ENCODE data around the gene HADHB. TPM values are rescaled to one million over a fixed set of nuclear protein-coding genes. Genes with fewer than 3 reads are reported as not detected.
"Not testable (repeated sequence)": the region's sequence is repeated elsewhere in the genome, so short reads cannot be mapped to it uniquely, and the experiment has no call there.

Gene HADHB
- total RNA-seq, 1 donor from 2014 or later = 101 TPM

DNA sequence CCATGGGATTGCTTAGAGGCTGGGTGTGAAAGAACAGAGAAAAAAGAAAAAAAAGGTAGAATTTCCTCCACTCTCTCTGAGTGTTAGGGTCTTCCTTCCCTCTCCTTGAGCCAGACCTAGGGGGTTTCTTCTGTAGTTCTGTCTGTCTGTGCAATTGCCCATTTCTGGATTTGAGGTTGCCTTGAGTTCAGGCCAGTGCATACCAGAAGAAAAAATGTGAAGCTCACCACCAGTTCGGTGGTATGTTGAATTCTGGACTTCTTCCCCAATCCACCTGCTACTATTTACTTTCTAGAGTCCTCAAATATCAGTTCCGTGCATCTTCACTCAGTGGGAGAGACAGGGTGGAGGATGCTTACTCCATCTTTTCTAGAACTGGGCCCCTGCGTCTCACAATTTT lies 85.9 kb downstream of the HADHB start:
- Mint-ChIP-seq H3K4me3 (ENCODE audit: unreplicated experiment) (no peak overlapping the region), H3K27ac (ENCODE audit: unreplicated experiment) (no peak overlapping the region), H3K9me3 (ENCODE audit: unreplicated experiment) (no peaks in the 10 kb centered on the region), H3K4me1 (ENCODE audit: unreplicated experiment) (peaks cover 6% of the 10 kb centered on the region), H3K36me3 (ENCODE audit: low read depth, unreplicated experiment) (no peaks in the 10 kb centered on the region), H3K27me3 (ENCODE audit: unreplicated experiment) (no peaks in the 10 kb centered on the region)
- no peak for DNase-seq (ENCODE audit: low spot score)
- TF ChIP-seq, protein P1, sequence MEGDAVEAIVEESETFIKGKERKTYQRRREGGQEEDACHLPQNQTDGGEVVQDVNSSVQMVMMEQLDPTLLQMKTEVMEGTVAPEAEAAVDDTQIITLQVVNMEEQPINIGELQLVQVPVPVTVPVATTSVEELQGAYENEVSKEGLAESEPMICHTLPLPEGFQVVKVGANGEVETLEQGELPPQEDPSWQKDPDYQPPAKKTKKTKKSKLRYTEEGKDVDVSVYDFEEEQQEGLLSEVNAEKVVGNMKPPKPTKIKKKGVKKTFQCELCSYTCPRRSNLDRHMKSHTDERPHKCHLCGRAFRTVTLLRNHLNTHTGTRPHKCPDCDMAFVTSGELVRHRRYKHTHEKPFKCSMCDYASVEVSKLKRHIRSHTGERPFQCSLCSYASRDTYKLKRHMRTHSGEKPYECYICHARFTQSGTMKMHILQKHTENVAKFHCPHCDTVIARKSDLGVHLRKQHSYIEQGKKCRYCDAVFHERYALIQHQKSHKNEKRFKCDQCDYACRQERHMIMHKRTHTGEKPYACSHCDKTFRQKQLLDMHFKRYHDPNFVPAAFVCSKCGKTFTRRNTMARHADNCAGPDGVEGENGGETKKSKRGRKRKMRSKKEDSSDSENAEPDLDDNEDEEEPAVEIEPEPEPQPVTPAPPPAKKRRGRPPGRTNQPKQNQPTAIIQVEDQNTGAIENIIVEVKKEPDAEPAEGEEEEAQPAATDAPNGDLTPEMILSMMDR (IDR thresholded peaks at IDR 0.05; ENCODE audit: unreplicated experiment) = no peak

DNA sequence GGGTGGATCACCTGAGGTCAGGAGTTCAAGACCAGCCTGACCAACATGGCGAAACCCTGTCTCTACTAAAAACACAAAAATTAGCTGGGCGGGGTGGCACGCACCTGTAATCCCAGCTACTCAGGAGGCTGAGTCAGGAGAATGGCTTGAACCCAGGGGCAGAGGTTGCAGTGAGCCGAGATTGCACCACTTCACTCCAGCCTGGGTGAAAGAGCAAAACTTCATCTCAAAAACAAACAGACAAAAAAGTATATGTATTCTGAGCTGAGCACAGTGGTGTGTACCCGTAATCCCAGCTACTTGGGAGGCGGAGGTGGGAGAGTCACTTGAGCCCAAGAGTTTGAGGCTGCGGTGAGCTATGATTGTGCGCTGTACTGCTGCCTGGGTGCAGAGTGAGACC lies 86.6 kb downstream of the HADHB start:
- peaks cover 10% of the 10 kb centered on the region for H3K4me1 Mint-ChIP-seq (ENCODE audit: unreplicated experiment)
- H3K4me3 Mint-ChIP-seq (ENCODE audit: unreplicated experiment); DNase-seq (ENCODE audit: low spot score); H3K9me3 Mint-ChIP-seq (ENCODE audit: unreplicated experiment); H3K27me3 Mint-ChIP-seq (ENCODE audit: unreplicated experiment); H3K36me3 Mint-ChIP-seq (ENCODE audit: low read depth, unreplicated experiment); H3K27ac Mint-ChIP-seq (ENCODE audit: unreplicated experiment): not testable (repeated sequence)

DNA sequence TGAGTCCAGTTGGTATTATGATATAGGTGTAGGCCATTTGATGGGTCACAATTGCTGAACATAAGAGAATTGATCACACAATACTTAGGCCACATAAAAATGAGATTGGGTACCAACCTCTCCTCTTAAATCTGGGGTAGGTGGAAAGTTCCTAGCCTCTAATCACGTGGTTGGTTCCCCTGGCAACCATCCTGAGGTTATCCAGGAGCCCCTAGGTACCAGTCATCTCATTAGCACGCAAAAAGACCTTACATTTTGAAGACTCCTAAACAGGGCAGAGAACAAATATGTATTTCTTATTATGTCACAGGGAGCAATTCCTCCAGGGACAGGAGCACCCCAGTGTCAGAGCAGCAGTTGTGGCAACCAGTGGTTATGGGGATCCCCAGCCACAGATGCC lies 88.6 kb downstream of the HADHB start:
- Mint-ChIP-seq H3K36me3 (ENCODE audit: low read depth, unreplicated experiment) (no peaks in the 10 kb centered on the region), H3K27ac (ENCODE audit: unreplicated experiment) (no peak overlapping the region), H3K4me3 (ENCODE audit: unreplicated experiment) (no peak overlapping the region), H3K4me1 (ENCODE audit: unreplicated experiment) (peaks cover 5% of the 10 kb centered on the region), H3K9me3 (ENCODE audit: unreplicated experiment) (no peaks in the 10 kb centered on the region), H3K27me3 (ENCODE audit: unreplicated experiment) (peaks cover 3% of the 10 kb centered on the region)
- no peak for DNase-seq (ENCODE audit: low spot score)
- TF ChIP-seq, protein P1 (IDR thresholded peaks at IDR 0.05; ENCODE audit: unreplicated experiment) = no peak

DNA sequence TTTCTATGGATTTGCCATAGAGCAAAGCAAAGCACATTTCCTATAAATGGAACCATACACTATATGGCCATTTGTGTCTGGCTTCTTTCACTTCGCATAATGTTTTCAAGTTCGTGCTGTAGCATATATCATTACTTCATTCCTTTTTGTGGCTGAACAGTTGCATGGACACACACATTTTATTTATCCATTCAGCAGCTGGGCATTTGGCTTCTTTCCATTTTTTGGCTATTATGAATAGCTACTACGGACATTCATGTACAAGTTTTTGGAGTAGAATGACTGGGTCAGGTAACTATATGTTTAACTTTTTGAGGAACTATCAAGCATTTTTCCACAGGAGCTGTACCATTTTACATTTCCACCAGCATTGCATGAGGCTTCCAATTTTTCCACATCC lies 90.5 kb downstream of the HADHB start:
- no peaks in the 10 kb centered on the region for H3K36me3 Mint-ChIP-seq (ENCODE audit: low read depth, unreplicated experiment)
- no peak for DNase-seq (ENCODE audit: low spot score)

DNA sequence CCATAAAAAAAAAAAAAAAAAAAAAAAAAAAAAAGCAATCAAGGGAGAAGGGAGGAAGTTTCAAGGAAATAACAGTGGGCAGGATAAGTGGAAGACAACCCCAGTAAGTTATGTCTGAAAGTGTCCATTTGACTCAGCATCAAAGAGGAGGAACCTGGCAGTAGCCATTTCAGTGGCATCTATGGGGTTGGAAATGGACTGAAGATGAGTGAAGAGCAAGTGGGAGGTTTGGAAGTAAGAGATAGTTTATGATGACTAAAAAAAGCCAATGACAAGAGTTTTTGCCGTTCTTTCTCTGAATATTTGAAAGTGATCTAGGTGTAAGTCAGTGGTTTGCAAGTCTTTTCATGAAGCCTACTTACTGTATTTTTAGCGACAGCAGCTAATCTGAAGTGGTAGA lies 92.0 kb downstream of the HADHB start:
- Mint-ChIP-seq H3K27me3 (ENCODE audit: unreplicated experiment) (peaks cover 3% of the 10 kb centered on the region), H3K4me1 (ENCODE audit: unreplicated experiment) (peaks cover 5% of the 10 kb centered on the region), H3K4me3 (ENCODE audit: unreplicated experiment) (no peak overlapping the region), H3K36me3 (ENCODE audit: low read depth, unreplicated experiment) (no peaks in the 10 kb centered on the region), H3K27ac (ENCODE audit: unreplicated experiment) (no peak overlapping the region), H3K9me3 (ENCODE audit: unreplicated experiment) (no peaks in the 10 kb centered on the region)
- no peak for DNase-seq (ENCODE audit: low spot score)
- TF ChIP-seq, protein P1 (IDR thresholded peaks at IDR 0.05; ENCODE audit: unreplicated experiment) = no peak

More for the DNA sequence above, 90.5 kb downstream of the HADHB start:
- peaks cover 3% of the 10 kb centered on the region for H3K27me3 Mint-ChIP-seq (ENCODE audit: unreplicated experiment)
- H3K4me1 Mint-ChIP-seq (ENCODE audit: unreplicated experiment) = peaks cover 5% of the 10 kb centered on the region
- H3K4me3 Mint-ChIP-seq (ENCODE audit: unreplicated experiment) = no peak overlapping the region
- H3K9me3 Mint-ChIP-seq (ENCODE audit: unreplicated experiment) = no peaks in the 10 kb centered on the region
- H3K27ac Mint-ChIP-seq (ENCODE audit: unreplicated experiment) = no peak overlapping the region
- TF ChIP-seq, protein P1 (IDR thresholded peaks at IDR 0.05; ENCODE audit: unreplicated experiment) = no peak

DNA sequence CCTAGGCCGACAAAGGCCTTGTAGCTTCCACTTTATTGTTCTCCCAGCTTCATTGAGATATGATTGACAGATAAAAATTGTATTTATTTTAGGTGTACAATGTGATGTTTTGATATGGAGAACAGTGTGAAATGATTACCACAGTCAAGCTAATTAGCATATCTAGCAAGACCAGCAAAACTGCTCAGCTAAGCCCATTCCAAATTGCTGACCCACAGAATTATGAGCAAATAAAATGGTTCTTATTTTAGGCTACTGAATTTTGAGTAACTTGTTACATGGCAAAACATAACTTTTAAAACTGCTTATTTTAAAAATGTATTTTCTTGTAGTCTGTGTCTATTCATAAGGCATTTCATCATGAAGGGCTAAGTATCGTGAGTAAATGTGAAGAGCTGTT lies 92.6 kb downstream of the HADHB start:
- DNase-seq (ENCODE audit: low spot score) = no peak
- H3K36me3 Mint-ChIP-seq (ENCODE audit: low read depth, unreplicated experiment) = no peaks in the 10 kb centered on the region
- no peak overlapping the region for H3K27ac Mint-ChIP-seq (ENCODE audit: unreplicated experiment)
- H3K27me3 Mint-ChIP-seq (ENCODE audit: unreplicated experiment) = peaks cover 3% of the 10 kb centered on the region
- H3K9me3 Mint-ChIP-seq (ENCODE audit: unreplicated experiment) = no peaks in the 10 kb centered on the region
- TF ChIP-seq, protein P1 (IDR thresholded peaks at IDR 0.05; ENCODE audit: unreplicated experiment) = no peak
- H3K4me1 Mint-ChIP-seq (ENCODE audit: unreplicated experiment) = peaks cover 5% of the 10 kb centered on the region
- no peak overlapping the region for H3K4me3 Mint-ChIP-seq (ENCODE audit: unreplicated experiment)
